OCI-LY3 (cell line): ENCODE measurements around the gene ALG11.

Experiments
- H2AFZ ChIP-seq: fragments of 200-600, 300-600 bp; shearing (Covaris generic); 2 replicates; pipeline ENCODE4 v1.6.0; 2014; ENCODE audit warnings: antibody characterized with exemption, low read depth, low read length
- H3K27ac ChIP-seq: fragments of 200-600, 300-600 bp; sonication (generic); 2 replicates; pipeline ENCODE4 v1.5.1; 2014; ENCODE audit warnings: mild to moderate bottlenecking, low read length, moderate library complexity, mixed read lengths
- H3K27me3 ChIP-seq: fragments of 200-600, 300-600 bp; sonication (generic); 2 replicates; pipeline ENCODE4 v1.6.1; 2014; ENCODE audit warnings: low read depth, low read length, mixed read lengths
- H3K36me3 ChIP-seq: fragments of 200-600, 300-600 bp; sonication (generic); replicated peaks from 2 replicates; pipeline ENCODE3; 2014; ENCODE audit warnings: low read depth, low read length, mixed read lengths
- H3K4me1 ChIP-seq: fragments of 300-600, 200-600 bp; sonication (generic); 2 replicates; pipeline ENCODE4 v1.6.1; 2014; ENCODE audit warnings: low read length, mixed read lengths
- H3K4me2 ChIP-seq: fragments of 200-600, 300-600 bp; sonication (generic); 2 replicates; pipeline ENCODE4 v1.6.1; 2014; ENCODE audit warnings: low read length, mixed read lengths
- H3K4me3 ChIP-seq: fragments of 300-600, 200-600 bp; sonication (generic); 2 replicates; pipeline ENCODE4 v1.5.1; 2014; ENCODE audit warnings: antibody characterized with exemption, mild to moderate bottlenecking, low read length, moderate library complexity
- H3K79me2 ChIP-seq: fragments of 300-600, 200-600 bp; shearing (Covaris generic); 2 replicates; pipeline ENCODE4 v1.6.1; 2014; ENCODE audit warnings: mild to moderate bottlenecking, low read length, mixed read lengths
- H3K9ac ChIP-seq: fragments of 300-600, 200-600 bp; shearing (Covaris generic); 2 replicates; pipeline ENCODE4 v1.6.0; 2014; ENCODE audit warnings: mild to moderate bottlenecking, low read length, moderate library complexity
- H3K9me3 ChIP-seq: fragments of 200-600, 300-600 bp; shearing (Covaris generic); 2 replicates; pipeline ENCODE4 v1.6.1; 2014; ENCODE audit warnings: low read length, mixed read lengths; ENCODE audit not compliant: insufficient read depth
- H4K20me1 ChIP-seq: fragments of 200-600, 300-600 bp; sonication (generic); 2 replicates; pipeline ENCODE4 v1.6.1; 2016; ENCODE audit warnings: low read length, mixed read lengths; ENCODE audit not compliant: insufficient read depth
- EZH2phosphoT487 ChIP-seq: fragments of 200-600 bp; shearing (Covaris generic); IDR thresholded peaks from 2 replicates; pipeline ENCODE4 v1.6.1; 2018; ENCODE audit warnings: antibody characterized with exemption, mixed run types, low read depth
- TF ChIP-seq, protein P1 (sequence below): fragments of 200-600, 300-600 bp; sonication (generic); IDR thresholded peaks from 2 replicates; pipeline ENCODE4 v1.5.1; 2014; ENCODE audit warnings: antibody characterized with exemption, low read length, low read depth

Gene ALG11

GRCh38 chr13:51988988-51989618 is 23.1 kb upstream of the ALG11 start:
- no peak overlapping the region for H3K9ac ChIP-seq
- H3K4me3 ChIP-seq = no peak overlapping the region
- H3K27me3 ChIP-seq = no peaks in the 10 kb centered on the region
- H3K79me2 ChIP-seq = no peaks in the 10 kb centered on the region
- no peak overlapping the region for H2AFZ ChIP-seq
- no peaks in the 10 kb centered on the region for H3K36me3 ChIP-seq
- no peak overlapping the region for H3K4me2 ChIP-seq
- no peaks in the 10 kb centered on the region for H3K4me1 ChIP-seq
- no peak overlapping the region for H3K27ac ChIP-seq
- no peaks in the 10 kb centered on the region for H4K20me1 ChIP-seq
- TF ChIP-seq EZH2phosphoT487 = no peak
- TF ChIP-seq, protein P1, sequence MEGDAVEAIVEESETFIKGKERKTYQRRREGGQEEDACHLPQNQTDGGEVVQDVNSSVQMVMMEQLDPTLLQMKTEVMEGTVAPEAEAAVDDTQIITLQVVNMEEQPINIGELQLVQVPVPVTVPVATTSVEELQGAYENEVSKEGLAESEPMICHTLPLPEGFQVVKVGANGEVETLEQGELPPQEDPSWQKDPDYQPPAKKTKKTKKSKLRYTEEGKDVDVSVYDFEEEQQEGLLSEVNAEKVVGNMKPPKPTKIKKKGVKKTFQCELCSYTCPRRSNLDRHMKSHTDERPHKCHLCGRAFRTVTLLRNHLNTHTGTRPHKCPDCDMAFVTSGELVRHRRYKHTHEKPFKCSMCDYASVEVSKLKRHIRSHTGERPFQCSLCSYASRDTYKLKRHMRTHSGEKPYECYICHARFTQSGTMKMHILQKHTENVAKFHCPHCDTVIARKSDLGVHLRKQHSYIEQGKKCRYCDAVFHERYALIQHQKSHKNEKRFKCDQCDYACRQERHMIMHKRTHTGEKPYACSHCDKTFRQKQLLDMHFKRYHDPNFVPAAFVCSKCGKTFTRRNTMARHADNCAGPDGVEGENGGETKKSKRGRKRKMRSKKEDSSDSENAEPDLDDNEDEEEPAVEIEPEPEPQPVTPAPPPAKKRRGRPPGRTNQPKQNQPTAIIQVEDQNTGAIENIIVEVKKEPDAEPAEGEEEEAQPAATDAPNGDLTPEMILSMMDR = no peak
- H3K9me3 ChIP-seq = no peaks in the 10 kb centered on the region

- no peaks in the 10 kb centered on the region for H3K9me3 ChIP-seq
- H3K79me2 ChIP-seq = no peaks in the 10 kb centered on the region
- no peak overlapping the region for H3K27ac ChIP-seq
- H3K4me2 ChIP-seq = no peak overlapping the region
- TF ChIP-seq, protein P1 = no peak
- no peak for TF ChIP-seq EZH2phosphoT487
- H4K20me1 ChIP-seq = no peaks in the 10 kb centered on the region
- no peaks in the 10 kb centered on the region for H3K36me3 ChIP-seq
- peaks cover 5% of the 10 kb centered on the region; the same call in 1 of the 2 replicates for H3K27me3 ChIP-seq
- H3K4me1 ChIP-seq = no peaks in the 10 kb centered on the region
- H3K9ac ChIP-seq = no peak overlapping the region
- no peak overlapping the region for H3K4me3 ChIP-seq
- no peak overlapping the region for H2AFZ ChIP-seq
Observed at GRCh38 chr13:51993713-51994112, 18.5 kb upstream of the ALG11 start.

DNA sequence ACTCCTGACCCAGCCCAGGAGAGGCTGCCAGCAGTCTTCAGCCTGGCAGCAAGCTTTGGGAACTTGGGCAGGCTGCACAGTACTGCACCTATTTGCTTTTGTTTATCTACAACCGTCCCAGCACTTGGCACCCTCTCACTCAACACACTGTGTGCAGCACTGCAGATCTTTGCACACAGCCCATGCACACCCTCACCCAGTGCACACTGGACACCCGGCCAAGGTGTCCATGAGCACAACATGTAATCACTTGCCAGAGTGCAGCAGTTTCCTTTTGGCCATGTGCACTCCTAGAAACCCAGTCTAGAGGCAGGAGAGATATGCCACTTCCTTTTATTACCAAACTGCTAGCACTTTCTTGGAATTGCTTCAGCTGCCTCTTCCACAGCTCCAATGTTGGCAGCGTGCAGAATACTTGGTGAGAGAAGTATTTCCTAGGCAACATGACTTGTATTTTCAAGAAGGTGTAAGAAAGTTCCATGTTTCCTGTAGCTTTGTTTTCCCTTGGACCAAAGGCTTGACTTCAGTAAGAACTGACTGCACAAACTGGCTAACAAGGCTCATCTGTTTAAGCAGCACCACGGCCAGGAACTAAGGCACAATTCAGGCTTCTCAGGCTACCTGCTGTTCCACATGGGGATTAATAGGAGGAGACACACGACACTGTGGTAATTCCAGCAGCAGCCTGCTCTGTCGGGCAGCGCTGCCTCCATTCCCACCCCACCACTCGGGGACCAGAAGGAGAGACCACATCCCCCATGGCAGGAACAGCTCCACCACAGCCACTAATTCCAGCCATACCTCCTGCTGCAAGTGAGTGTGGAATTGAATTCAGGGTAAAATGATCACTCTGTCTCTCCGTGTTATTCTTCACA is 16.3 kb upstream of the ALG11 start:
- H3K4me3 ChIP-seq = no peak overlapping the region
- no peaks in the 10 kb centered on the region for H3K9me3 ChIP-seq
- no peak overlapping the region for H3K27ac ChIP-seq
- H3K36me3 ChIP-seq = no peaks in the 10 kb centered on the region
- no peaks in the 10 kb centered on the region for H3K79me2 ChIP-seq
- H3K4me1 ChIP-seq = no peaks in the 10 kb centered on the region; the same call in 1 of the 2 replicates
- no peak overlapping the region for H3K4me2 ChIP-seq
- peaks cover 20% of the 10 kb centered on the region for H3K27me3 ChIP-seq
- no peak for TF ChIP-seq EZH2phosphoT487
- TF ChIP-seq, protein P1 = no peak
- no peak overlapping the region for H2AFZ ChIP-seq
- H4K20me1 ChIP-seq = no peaks in the 10 kb centered on the region
- H3K9ac ChIP-seq = no peak overlapping the region

- no peak overlapping the region for H3K27ac ChIP-seq
- H3K79me2 ChIP-seq = no peaks in the 10 kb centered on the region
- H3K9me3 ChIP-seq = no peaks in the 10 kb centered on the region
- TF ChIP-seq, protein P1 = no peak
- TF ChIP-seq EZH2phosphoT487 = no peak
- no peak overlapping the region for H3K9ac ChIP-seq
- peaks cover 3% of the 10 kb centered on the region; the same call in 1 of the 2 replicates for H3K4me1 ChIP-seq
- no peak overlapping the region for H3K4me3 ChIP-seq
- no peaks in the 10 kb centered on the region for H3K36me3 ChIP-seq
- H2AFZ ChIP-seq = no peak overlapping the region
- no peaks in the 10 kb centered on the region for H4K20me1 ChIP-seq
- H3K27me3 ChIP-seq = peaks cover 20% of the 10 kb centered on the region
- no peak overlapping the region for H3K4me2 ChIP-seq
Observed at GRCh38 chr13:51996641-51997040, 15.6 kb upstream of the ALG11 start.
